Measurements from ENCODE around the gene IL21. TPM values are rescaled to one million over a fixed set of nuclear protein-coding genes. Genes with fewer than 3 reads are reported as not detected.

IL21 gene
- not detected for total RNA-seq
- polyA plus RNA-seq, result not detected
- long read RNA-seq, donor 1, result 0 reads
- long read RNA-seq, donor 2, result 0 reads
- long read RNA-seq, donor 3, result 0 reads

GRCh38 chr4:122621016-122621507 is at the start of gene IL21:
IL21 (minus strand) TSS chr4:122621066; CDS start chr4:122621011, 55 bp downstream.
- DNase-seq, result no peak
- Histone ChIP-seq H3K27me3 (peaks cover 0 to 4% (median 0%) of the 10 kb centered on the region in 7 donors), H3K9me3 (no peaks in the 10 kb centered on the region), H3K27ac (no peak within 1 kb of the TSS), H3K4me1 (no peaks in the 10 kb centered on the region), H3K36me3 (no peaks in the 10 kb centered on the region), H3K4me3 (no peak within 1 kb of the TSS)
- TF ChIP-seq CTCF (IDR thresholded peaks at IDR 0.05), result no peak
- WGBS, 2 donors, result 72 to 78% methylated on average over 4 of the region's 4 CpGs
- ATAC-seq, result no peak
- intact Hi-C loops (cut with DNase I), result no loop called here

- Histone ChIP-seq H3K36me3 (no peaks in the 10 kb centered on the region), H3K9me3 (no peaks in the 10 kb centered on the region), H3K4me3 (no peak overlapping the region), H3K27ac (no peak overlapping the region), H3K4me1 (peaks cover 0 to 9% (median 0%) of the 10 kb centered on the region in 9 donors), H3K27me3 (no peaks in the 10 kb centered on the region)
- intact Hi-C loops (cut with DNase I), result no loop called here
- 94 to 95% methylated on average over 33 of the region's 33 CpGs for WGBS, 2 donors
- TF ChIP-seq CTCF (IDR thresholded peaks at IDR 0.05), result no peak
- DNase-seq (no peak), ATAC-seq (no peak)
These were observed 49.3 kb upstream of the IL21 start for GRCh38 chr4:122669911-122670738.

- 94 to 95% methylated on average over 4 of the region's 4 CpGs for WGBS, 2 donors
- no peak for DNase-seq
- no peaks in the 10 kb centered on the region for H3K27me3 ChIP-seq
- no peak for ATAC-seq
- no peak overlapping the region for H3K27ac ChIP-seq
- H3K36me3 ChIP-seq, result no peaks in the 10 kb centered on the region
- intact Hi-C loops (cut with DNase I), result no loop called here
- no peaks in the 10 kb centered on the region for H3K9me3 ChIP-seq
- no peak for TF ChIP-seq CTCF (IDR thresholded peaks at IDR 0.05)
- H3K4me3 ChIP-seq, result no peak overlapping the region
- peaks cover 0 to 9% (median 0%) of the 10 kb centered on the region in 9 donors for H3K4me1 ChIP-seq
These were observed 47.4 kb upstream of the IL21 start for GRCh38 chr4:122668241-122668640.

- WGBS, 2 donors, result 48 to 57% methylated on average over 2 of the region's 2 CpGs
These were observed 45.8 kb upstream of the IL21 start for GRCh38 chr4:122666527-122667245.

More at GRCh38 chr4:122666527-122667245, 45.8 kb upstream of the IL21 start:
- no peak for DNase-seq
- no peak for ATAC-seq
- no peaks in the 10 kb centered on the region for H3K36me3 ChIP-seq
- no peaks in the 10 kb centered on the region for H3K9me3 ChIP-seq
- H3K4me3 ChIP-seq, result no peak overlapping the region
- intact Hi-C loops (cut with DNase I), result no loop called here
- no peak overlapping the region for H3K27ac ChIP-seq
- TF ChIP-seq CTCF (IDR thresholded peaks at IDR 0.05), result no peak
- peaks cover 0 to 9% (median 0%) of the 10 kb centered on the region in 9 donors for H3K4me1 ChIP-seq
- H3K27me3 ChIP-seq, result no peaks in the 10 kb centered on the region

All from heart right ventricle (tissue), 16 donors.